NCI-H510A treated with DMSO at 0.1 percent for 48 hours (cell line): ENCODE results near the gene KCNH1.

Experiments
- DNase-seq: peaks from one replicate; lab custom pipeline; 2025; lab: John Stamatoyannopoulos, UW

KCNH1 gene

DNA sequence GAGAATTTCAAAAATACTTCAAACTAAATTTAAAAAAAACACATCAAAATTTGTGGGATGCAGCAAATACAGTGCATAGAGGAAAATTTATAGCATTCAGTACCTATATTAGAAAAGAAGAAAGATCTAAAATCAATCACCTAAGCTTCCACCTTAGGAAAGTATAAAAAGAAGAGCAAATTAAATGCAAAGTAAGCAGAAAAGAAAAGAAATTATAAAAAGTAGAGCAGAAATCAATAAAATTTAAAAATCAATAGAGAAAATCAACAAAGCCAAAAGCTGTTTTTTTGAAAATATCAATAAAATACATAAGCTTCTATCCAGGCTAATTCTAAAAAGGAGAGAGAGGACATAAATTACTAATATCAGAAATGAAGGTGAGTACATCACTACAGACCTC is 255.4 kb downstream of the KCNH1 start:
- no peak for DNase-seq

GRCh38 chr1:210876275-210876674 is 257.7 kb downstream of the KCNH1 start:
- no peak for DNase-seq

GRCh38 chr1:210866532-210866931 is 267.4 kb downstream of the KCNH1 start:
- no peak for DNase-seq

GRCh38 chr1:210857705-210858104 is 276.2 kb downstream of the KCNH1 start:
- DNase-seq, result no peak

DNA sequence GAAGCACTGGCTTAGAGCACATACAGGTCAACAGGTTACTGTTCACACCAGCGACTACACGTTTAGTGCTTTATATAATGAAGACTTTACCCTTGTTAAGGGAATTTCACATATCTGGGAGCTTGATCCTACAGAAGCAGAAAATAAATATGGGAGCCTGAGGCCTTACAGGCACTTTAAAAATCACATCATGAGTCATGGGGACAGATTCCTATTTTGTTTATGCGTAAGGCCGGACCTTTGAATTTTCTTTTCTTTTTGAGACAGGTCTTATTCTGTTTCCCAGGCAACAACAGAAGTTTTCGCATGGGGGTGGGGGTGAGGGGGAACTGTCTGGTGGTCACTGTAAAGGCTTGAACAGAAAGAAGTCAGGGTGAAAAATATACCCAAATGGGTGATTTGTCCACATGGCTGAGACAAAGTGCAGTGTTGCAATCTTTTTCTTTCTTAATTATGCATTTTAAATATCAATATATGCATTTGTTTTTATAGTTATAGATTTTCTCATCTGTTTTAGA is 276.7 kb downstream of the KCNH1 start:
- DNase-seq, result no peak

- DNase-seq, result no peak
Measured at GRCh38 chr1:210855440-210855839, 278.5 kb downstream of the KCNH1 start.

- DNase-seq, result no peak
Measured at GRCh38 chr1:210853276-210853675, 280.7 kb downstream of the KCNH1 start.

DNA sequence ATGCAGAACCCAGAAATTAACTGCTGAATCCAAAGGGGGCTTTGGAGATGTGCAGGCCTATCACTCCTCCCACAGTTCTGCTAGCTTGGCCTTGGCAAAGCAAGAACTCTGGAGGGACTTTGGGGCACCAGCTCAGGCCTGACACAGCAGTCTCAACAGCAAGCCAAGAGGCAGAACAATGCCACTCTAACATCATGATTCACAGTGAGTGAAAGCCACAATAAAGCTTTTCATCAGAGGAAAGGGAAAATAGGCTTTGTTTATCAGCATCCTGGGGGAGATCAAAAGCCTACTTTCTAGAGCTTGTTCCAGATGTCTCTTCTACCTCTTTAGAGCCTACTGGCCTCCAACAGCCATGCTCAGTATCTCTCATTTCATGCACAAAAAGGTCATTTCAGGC is 283.4 kb downstream of the KCNH1 start:
- no peak for DNase-seq

GRCh38 chr1:210848474-210848873 is 285.5 kb downstream of the KCNH1 start:
- DNase-seq, result no peak

GRCh38 chr1:210841926-210842625 is 291.9 kb downstream of the KCNH1 start:
- no peak for DNase-seq

GRCh38 chr1:210830034-210831028 is 303.6 kb downstream of the KCNH1 start:
- no peak for DNase-seq

DNA sequence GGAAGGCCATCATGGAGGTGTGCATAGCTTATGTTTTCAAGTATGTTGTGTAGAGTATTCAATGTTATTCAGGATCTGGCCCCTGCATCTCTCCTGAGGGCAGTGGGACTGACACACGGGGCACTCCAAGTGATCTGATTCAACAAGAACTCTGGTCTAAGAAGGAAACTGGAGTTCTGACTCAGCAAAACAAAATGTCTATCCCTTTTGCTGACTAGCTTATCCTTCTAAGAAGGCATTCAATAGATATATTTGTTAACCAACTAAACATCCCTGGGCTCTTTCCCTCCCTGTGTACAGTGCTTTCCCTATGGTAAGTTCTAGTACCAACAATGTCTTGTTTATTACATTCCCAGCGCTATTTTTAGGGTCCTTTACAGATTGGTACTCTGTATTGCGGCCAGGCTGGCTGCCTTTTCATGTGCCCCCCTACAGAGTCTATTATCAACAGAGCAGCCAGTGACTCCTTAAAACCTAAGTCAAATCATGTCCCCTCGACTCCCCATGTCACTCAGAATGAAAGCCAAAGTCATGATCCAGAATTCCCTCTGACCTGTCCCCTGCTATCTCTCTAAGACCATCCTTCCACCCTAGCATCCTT is 304.9 kb downstream of the KCNH1 start:
- no peak for DNase-seq

GRCh38 chr1:210827481-210827880 is 306.5 kb downstream of the KCNH1 start:
- DNase-seq, result no peak

- DNase-seq, result no peak
Measured at GRCh38 chr1:210826686-210827085, 307.3 kb downstream of the KCNH1 start.

- no peak for DNase-seq
Measured at GRCh38 chr1:210822932-210823331, 311.0 kb downstream of the KCNH1 start.

- DNase-seq, result no peak
Measured at GRCh38 chr1:210822241-210822640, 311.7 kb downstream of the KCNH1 start.

DNA sequence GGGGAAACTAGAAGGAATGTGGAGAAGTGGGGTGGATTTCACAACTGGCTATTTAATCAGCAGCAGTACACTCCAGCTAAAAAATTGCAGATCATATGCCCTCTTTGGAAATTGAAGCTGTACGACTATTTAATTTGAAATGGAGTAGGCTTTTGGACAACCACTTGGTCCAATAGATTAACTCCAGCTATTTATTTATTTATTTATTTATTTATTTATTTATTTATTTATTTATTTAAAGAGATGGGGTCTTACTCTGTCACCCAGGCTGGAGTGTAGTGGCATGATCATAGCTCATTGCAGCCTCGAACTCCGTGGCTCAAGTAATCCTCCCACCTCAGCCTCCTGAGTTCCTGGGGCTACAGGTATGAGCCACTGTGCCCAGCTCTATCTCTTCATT is 312.3 kb downstream of the KCNH1 start:
- DNase-seq, result no peak

- no peak for DNase-seq
Measured at GRCh38 chr1:210819266-210819665, 314.7 kb downstream of the KCNH1 start.

DNA sequence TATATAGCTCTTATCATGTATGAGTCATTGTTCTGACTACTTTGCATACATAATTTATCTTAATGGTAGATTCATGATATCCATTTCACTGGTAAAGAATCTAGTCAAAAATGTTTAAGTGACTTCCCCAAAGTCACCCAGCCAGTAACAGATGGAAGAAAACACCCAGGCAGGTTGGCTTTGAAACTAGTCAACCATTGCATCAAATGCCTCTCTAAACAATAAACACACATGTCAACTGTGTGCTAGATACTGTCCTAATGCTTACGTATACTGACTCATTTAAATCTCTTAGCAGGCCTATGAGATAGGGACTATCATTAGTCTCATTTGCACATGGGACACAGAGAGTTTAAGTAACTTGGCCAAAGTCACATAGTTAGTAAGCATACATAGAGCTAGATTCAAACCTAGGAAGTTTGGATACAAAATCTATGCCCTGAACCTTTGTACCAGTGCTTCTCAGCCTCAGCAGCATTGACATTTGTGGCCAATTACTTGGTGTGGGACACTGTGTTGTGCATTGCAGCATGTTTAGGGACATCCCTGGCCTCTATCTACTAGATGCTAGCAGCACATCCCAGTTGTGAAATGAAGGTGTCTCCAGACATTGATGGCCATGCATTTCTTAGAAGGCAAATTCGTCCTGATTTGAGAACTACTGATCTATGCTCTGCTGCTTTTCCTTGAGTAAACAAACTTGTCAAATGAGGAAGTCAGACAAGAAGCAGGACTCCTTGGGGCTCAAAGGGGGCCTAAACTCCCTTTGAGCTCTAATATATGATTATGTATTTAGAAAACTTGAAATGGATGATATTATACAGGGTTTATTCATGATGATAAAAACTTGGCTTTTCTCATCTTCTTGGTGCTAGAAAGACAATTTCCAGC is 316.3 kb downstream of the KCNH1 start:
- no peak for DNase-seq

GRCh38 chr1:210815641-210816550 is 318.1 kb downstream of the KCNH1 start:
- DNase-seq, result no peak
